ENCODE data around the gene ERP44. TPM values are rescaled to one million over a fixed set of nuclear protein-coding genes. Genes with fewer than 3 reads are reported as not detected.

ERP44 gene
- total RNA-seq, 1 donor from 2014 or later: 21.5 TPM

DNA sequence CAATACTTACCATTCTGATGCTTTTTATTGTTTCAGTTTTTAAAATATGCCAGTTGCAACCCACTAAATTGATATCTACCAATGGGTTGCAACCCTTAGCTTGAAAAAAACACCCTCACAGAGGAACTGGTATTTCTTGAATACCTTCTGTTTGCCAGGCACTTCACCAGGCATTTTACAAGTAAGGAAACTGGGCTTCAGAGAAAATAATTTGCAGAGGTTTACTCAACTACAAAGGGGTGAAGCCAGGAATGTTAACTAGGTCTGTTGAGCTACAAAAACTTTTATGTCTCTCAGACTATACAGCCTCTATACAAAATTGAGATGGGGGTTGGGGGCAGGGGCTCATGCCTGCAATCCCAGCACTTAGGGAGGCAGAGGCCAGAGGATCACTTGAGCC lies 127.4 kb downstream of the ERP44 start:
- H3K9me3 Mint-ChIP-seq: no peaks in the 10 kb centered on the region
- no peak overlapping the region for H3K27ac Mint-ChIP-seq

DNA sequence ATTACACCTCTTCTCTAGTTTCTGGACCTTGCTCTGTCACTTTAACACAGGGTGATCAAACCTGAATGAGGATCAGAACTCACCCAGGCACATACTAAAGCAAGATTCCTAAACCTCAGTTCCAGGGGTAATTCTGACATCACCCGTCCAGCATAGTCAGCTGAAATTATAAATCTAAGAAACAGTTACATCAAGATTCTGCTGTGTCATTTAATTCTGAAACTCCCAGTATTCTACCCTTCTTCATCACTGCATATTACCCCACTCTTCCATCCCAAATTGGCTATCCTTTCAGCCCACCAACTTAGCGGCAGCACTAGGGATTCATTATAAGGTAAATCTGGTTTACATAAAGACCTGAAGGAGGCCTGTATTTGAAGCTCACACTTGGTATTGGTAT lies 128.3 kb downstream of the ERP44 start:
- H3K27me3 Mint-ChIP-seq (ENCODE audit: low read depth): no peaks in the 10 kb centered on the region

More for the DNA sequence above, 127.4 kb downstream of the ERP44 start:
- intact Hi-C loops (cut with micrococcal nuclease): no loop called here
- peaks cover 29% of the 10 kb centered on the region for H3K36me3 Mint-ChIP-seq (ENCODE audit: low read depth)
- DNase-seq (ENCODE audit: low spot score): no peak
- no peak overlapping the region for H3K4me3 Mint-ChIP-seq (ENCODE audit: low read depth)
- H3K4me1 Mint-ChIP-seq (ENCODE audit: low read depth): no peaks in the 10 kb centered on the region
- no peaks in the 10 kb centered on the region for H3K27me3 Mint-ChIP-seq (ENCODE audit: low read depth)

DNA sequence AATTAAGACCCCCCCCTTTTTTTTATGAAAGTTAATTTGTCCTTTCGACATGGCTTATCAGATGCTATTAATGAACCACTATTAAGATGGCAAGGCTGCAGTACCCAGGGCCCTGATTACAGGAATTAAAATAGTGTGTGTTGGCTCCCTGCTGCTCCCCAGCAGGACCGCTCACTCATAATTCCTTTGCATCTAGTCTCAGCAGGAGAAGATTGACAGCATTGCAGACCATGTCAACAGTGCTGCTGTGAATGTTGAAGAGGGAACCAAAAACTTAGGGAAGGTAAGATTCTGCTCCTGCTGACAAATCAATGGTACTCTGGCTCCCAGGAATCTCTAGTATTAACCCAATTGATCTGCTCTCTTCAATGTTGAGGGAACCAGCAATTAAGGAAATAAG lies 131.3 kb downstream of the ERP44 start:
- Mint-ChIP-seq H3K4me1 (ENCODE audit: low read depth) (no peaks in the 10 kb centered on the region), H3K9me3 (no peaks in the 10 kb centered on the region), H3K27me3 (ENCODE audit: low read depth) (no peaks in the 10 kb centered on the region), H3K4me3 (ENCODE audit: low read depth) (no peak overlapping the region), H3K36me3 (ENCODE audit: low read depth) (peaks cover 31% of the 10 kb centered on the region), H3K27ac (no peak overlapping the region)
- DNase-seq (ENCODE audit: low spot score): no peak
- intact Hi-C loops (cut with micrococcal nuclease): no loop called here

More for the DNA sequence above, 128.3 kb downstream of the ERP44 start:
- Mint-ChIP-seq H3K27ac (no peak overlapping the region), H3K9me3 (no peaks in the 10 kb centered on the region), H3K4me3 (ENCODE audit: low read depth) (no peak overlapping the region), H3K4me1 (ENCODE audit: low read depth) (no peaks in the 10 kb centered on the region), H3K36me3 (ENCODE audit: low read depth) (peaks cover 29% of the 10 kb centered on the region)
- DNase-seq (ENCODE audit: low spot score): no peak
- intact Hi-C loops (cut with micrococcal nuclease): no loop called here

DNA sequence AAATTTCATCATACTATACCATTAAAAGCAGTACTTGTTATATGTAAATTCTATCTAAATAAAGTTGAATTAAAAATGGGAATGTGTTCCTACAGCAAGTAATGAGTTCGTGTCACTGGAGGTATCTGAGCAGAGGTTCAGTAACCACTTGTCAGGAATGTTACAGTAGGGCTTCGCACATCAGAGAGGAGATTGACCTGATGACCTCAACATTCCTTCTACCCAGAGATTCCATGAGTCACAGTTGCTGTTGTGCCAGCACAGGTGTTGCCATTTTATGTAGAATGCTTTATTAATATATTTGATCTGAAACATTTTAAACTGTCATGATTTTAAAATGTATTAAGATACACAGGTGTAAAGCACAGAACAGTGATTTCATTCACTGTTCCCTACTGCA lies 132.1 kb downstream of the ERP44 start:
- Mint-ChIP-seq H3K27ac (no peak overlapping the region), H3K9me3 (no peaks in the 10 kb centered on the region), H3K36me3 (ENCODE audit: low read depth) (peaks cover 31% of the 10 kb centered on the region), H3K27me3 (ENCODE audit: low read depth) (no peaks in the 10 kb centered on the region), H3K4me1 (ENCODE audit: low read depth) (no peaks in the 10 kb centered on the region), H3K4me3 (ENCODE audit: low read depth) (no peak overlapping the region)
- DNase-seq (ENCODE audit: low spot score): no peak
- intact Hi-C loops (cut with micrococcal nuclease): no loop called here

DNA sequence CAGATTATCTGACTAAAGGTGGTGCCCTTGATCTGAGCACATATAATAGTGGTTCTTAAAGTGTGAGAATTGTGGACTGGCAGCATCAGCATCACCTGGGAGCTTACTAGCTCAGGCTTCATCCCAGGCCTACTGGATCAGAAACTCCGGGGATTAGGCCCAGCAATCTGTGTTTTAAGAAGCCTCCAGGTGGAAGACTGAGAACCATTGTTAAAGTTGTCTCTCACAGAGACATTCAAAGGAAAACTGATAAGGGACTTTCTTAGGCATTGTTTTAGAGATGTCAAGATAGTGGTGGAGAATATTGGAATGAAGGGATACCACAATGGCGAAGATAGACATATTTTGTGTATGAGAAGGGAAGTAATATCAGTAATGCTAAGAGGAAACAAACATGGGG lies 132.8 kb downstream of the ERP44 start:
- no peak for DNase-seq (ENCODE audit: low spot score)
- H3K4me1 Mint-ChIP-seq (ENCODE audit: low read depth): no peaks in the 10 kb centered on the region
- intact Hi-C loops (cut with micrococcal nuclease): no loop called here
- H3K9me3 Mint-ChIP-seq: no peaks in the 10 kb centered on the region
- H3K4me3 Mint-ChIP-seq (ENCODE audit: low read depth): no peak overlapping the region
- no peak overlapping the region for H3K27ac Mint-ChIP-seq
- H3K27me3 Mint-ChIP-seq (ENCODE audit: low read depth): no peaks in the 10 kb centered on the region
- H3K36me3 Mint-ChIP-seq (ENCODE audit: low read depth): peaks cover 35% of the 10 kb centered on the region

DNA sequence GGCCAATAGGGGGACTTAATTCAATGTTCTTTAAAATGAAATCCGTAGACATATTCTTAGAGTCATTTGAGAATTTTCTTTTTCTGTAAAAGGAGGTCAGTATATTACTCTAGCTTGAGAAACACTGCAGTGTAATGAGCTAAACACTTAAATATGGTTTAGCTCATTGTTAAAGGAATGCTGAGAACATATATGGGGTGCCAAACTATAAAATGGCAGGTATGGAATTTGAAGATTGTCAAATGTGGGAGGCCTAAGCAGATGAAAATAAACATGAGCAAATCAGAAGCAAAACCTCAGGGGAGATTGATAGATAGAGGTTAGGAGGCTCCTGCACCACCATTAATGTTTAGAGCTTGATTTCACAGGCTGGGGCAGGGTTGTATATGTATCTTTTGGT lies 134.5 kb downstream of the ERP44 start:
- H3K27me3 Mint-ChIP-seq (ENCODE audit: low read depth): no peaks in the 10 kb centered on the region
- H3K4me3 Mint-ChIP-seq (ENCODE audit: low read depth): no peak overlapping the region
- no peak overlapping the region for H3K27ac Mint-ChIP-seq
- H3K9me3 Mint-ChIP-seq: no peaks in the 10 kb centered on the region
- peaks cover 33% of the 10 kb centered on the region for H3K36me3 Mint-ChIP-seq (ENCODE audit: low read depth)
- intact Hi-C loops (cut with micrococcal nuclease): no loop called here
- H3K4me1 Mint-ChIP-seq (ENCODE audit: low read depth): no peaks in the 10 kb centered on the region
- DNase-seq (ENCODE audit: low spot score): no peak

DNA sequence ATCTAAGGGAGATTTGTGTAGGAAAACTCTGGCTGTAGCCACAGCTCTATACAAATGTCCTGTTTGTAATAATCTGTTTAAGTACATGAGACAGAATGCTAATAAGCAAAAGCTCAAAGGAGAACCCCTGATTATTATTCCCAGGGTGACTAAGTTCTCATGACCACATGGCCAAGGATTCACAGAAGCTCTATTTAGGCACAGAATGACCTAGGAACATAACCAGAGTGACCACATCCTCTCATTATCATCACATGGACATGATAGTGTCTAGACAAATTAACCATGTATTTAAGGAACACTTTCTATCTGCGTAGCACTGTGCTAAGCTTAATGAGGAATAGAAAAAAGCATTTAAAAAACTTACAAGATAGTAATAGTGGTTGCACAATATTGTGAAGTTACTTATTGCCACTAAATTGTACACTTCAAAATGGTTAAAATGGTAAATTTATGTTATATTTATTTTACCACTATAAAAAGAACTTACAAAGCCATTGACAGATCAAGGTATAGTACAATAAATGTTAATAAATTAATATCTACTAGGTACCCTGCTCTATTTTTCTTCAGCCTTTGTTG lies 136.0 kb downstream of the ERP44 start:
- Mint-ChIP-seq H3K4me3 (ENCODE audit: low read depth) (no peak overlapping the region), H3K27me3 (ENCODE audit: low read depth) (no peaks in the 10 kb centered on the region), H3K27ac (no peak overlapping the region), H3K4me1 (ENCODE audit: low read depth) (no peaks in the 10 kb centered on the region), H3K36me3 (ENCODE audit: low read depth) (peaks cover 30% of the 10 kb centered on the region), H3K9me3 (no peaks in the 10 kb centered on the region)
- DNase-seq (ENCODE audit: low spot score): no peak
- intact Hi-C loops (cut with micrococcal nuclease): no loop called here

DNA sequence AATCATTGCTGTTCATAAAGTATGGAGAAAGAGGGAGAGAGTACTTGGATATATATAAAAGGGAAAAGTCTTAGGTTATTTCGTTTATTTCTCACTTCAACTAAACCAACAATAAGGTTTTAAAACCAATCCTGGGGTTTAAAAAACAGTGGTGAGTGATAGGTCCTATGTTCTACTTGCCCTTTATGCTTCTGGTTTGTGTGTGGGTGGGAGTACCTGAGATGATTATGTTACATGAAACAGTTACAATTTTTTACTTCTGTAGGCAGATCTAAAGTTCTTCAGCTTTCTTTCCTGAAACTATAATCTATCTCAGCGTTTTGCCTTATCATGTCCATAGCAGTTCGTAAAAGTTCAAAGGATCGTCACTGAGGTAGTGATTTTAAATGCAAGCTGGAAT lies 143.2 kb downstream of the ERP44 start:
- Mint-ChIP-seq H3K4me1 (ENCODE audit: low read depth) (peaks cover 12% of the 10 kb centered on the region), H3K27ac (no peak overlapping the region), H3K27me3 (ENCODE audit: low read depth) (no peaks in the 10 kb centered on the region), H3K9me3 (peaks cover 4% of the 10 kb centered on the region), H3K36me3 (ENCODE audit: low read depth) (peaks cover 35% of the 10 kb centered on the region), H3K4me3 (ENCODE audit: low read depth) (no peak overlapping the region)
- DNase-seq (ENCODE audit: low spot score): no peak
- intact Hi-C loops (cut with micrococcal nuclease): loop anchor here (5.0 kb wide), 2 partner anchors 88 to 133 kb away; partner anchors contain the start of gene NR4A3

DNA sequence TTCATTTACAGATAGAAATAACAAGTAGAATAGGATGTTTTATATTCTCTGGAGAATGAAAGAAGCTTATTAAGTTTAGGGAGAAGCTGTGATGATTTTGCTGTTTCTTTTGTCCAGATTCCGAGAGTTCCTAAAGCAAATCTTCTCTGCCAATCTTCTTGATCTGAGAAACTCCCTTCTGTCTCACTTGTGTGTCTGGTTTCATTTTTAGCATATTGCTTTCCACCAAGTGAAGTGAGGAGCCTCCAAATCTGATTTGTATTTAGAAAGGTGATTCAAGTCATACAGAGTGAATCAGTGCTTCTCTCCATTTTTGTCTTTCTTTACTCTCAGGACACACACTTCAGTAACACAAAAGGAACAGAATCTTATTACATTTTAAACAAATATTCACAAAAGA lies 144.0 kb downstream of the ERP44 start:
- H3K4me1 Mint-ChIP-seq (ENCODE audit: low read depth): peaks cover 12% of the 10 kb centered on the region
- H3K27me3 Mint-ChIP-seq (ENCODE audit: low read depth): no peaks in the 10 kb centered on the region
- intact Hi-C loops (cut with micrococcal nuclease): loop anchor here (5.0 kb wide), 2 partner anchors 88 to 133 kb away; partner anchors contain the start of gene NR4A3
- H3K27ac Mint-ChIP-seq: no peak overlapping the region
- peaks cover 37% of the 10 kb centered on the region for H3K36me3 Mint-ChIP-seq (ENCODE audit: low read depth)
- H3K4me3 Mint-ChIP-seq (ENCODE audit: low read depth): no peak overlapping the region
- H3K9me3 Mint-ChIP-seq: peaks cover 4% of the 10 kb centered on the region
- no peak for DNase-seq (ENCODE audit: low spot score)

DNA sequence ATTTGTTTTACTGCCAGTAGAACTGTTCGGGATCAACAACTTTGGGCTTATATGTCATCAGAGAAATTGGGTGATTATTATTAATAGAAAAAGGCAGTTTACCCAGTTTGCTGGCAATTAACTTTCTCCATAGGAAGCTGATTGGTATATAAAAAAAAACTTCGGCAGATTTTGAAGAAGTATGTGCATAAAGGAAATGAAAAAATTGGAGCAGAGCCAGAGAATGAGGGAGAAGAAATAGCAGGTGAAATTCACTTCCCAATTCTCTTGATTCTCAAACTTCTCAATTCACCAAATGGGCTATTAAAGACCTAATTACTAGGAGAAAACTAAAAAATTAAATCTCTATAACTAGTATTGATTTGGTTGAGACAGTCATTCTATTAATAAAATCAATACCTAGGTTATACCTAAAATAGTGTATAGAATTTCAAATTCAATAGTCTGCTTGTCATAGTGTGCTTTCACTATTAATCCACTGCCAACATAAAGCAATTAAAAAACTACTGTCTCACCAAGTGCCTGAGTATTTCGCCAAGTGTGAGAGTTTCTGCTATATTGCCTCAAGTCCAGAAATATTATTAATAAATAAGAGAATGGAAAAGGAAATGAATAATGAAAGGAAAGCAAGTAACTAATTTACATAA lies 144.8 kb downstream of the ERP44 start:
- intact Hi-C loops (cut with micrococcal nuclease): no loop called here
- no peak for DNase-seq (ENCODE audit: low spot score)
- Mint-ChIP-seq H3K27ac (no peak overlapping the region), H3K9me3 (peaks cover 4% of the 10 kb centered on the region), H3K36me3 (ENCODE audit: low read depth) (peaks cover 36% of the 10 kb centered on the region), H3K4me1 (ENCODE audit: low read depth) (peaks cover 12% of the 10 kb centered on the region), H3K27me3 (ENCODE audit: low read depth) (no peaks in the 10 kb centered on the region), H3K4me3 (ENCODE audit: low read depth) (no peak overlapping the region)

DNA sequence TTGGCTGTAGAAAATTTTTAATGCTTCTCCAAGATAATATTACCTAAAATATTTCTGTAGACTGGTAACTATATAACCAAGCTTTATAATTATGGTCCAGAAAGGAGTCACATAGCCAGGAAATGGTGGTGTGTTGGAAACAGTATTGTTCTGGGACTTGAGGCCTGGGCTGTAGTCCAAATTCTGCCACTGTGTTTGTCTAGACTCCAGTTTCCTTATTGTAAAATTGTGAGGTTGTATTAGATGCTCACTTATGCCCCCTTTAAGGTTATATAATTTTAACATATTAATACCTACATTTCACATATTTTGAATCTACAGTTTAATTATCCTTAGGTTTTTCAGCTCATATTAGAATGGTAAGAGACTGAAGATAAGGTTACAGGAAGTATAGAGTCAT lies 149.9 kb downstream of the ERP44 start:
- H3K4me1 Mint-ChIP-seq (ENCODE audit: low read depth): peaks cover 4% of the 10 kb centered on the region
- intact Hi-C loops (cut with micrococcal nuclease): no loop called here
- H3K27me3 Mint-ChIP-seq (ENCODE audit: low read depth): no peaks in the 10 kb centered on the region
- peaks cover 26% of the 10 kb centered on the region for H3K36me3 Mint-ChIP-seq (ENCODE audit: low read depth)
- H3K4me3 Mint-ChIP-seq (ENCODE audit: low read depth): no peak overlapping the region
- peaks cover 4% of the 10 kb centered on the region for H3K9me3 Mint-ChIP-seq
- no peak overlapping the region for H3K27ac Mint-ChIP-seq
- no peak for DNase-seq (ENCODE audit: low spot score)

DNA sequence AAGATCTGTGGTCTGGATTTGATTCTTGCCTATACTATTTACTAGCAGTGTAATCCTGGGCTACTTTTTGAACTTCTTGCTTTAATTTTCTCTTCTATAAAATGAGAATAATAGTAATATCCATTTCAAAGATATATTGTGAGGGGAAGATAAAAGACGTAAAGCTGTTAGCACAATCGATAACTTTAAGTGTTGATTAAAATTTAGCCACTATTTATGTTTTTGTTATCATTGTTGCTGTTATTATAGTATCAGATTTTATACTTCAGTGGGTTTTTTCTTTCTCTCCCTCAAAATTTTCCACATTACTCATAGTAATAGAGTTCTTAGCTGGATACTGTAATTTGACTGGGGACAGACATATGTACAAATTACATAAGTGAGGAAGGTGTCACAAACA lies 150.3 kb downstream of the ERP44 start:
- intact Hi-C loops (cut with micrococcal nuclease): no loop called here
- Mint-ChIP-seq H3K4me1 (ENCODE audit: low read depth) (peaks cover 4% of the 10 kb centered on the region), H3K36me3 (ENCODE audit: low read depth) (peaks cover 29% of the 10 kb centered on the region), H3K9me3 (peaks cover 4% of the 10 kb centered on the region), H3K4me3 (ENCODE audit: low read depth) (no peak overlapping the region), H3K27ac (no peak overlapping the region), H3K27me3 (ENCODE audit: low read depth) (no peaks in the 10 kb centered on the region)
- no peak for DNase-seq (ENCODE audit: low spot score)

DNA sequence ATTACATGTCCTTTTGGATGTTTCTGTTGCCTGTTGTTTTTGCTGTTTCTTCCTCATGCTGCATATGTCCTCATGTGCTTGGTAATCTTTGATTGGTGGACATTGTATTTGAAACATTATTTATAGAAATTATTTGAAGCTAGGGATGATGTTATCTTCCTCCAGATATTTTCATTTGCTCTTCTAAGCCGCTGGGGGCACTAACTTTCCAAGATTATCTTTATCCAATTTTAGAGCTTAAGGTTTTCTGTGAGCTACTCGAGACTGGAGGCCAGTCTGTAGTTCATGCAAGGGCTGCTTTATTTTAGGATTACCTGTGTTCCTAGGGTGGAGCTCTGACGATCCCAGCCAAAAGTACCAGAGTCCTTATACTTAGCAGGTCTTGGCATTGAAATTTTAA lies 151.4 kb downstream of the ERP44 start:
- Mint-ChIP-seq H3K4me3 (ENCODE audit: low read depth) (no peak overlapping the region), H3K27ac (no peak overlapping the region), H3K9me3 (peaks cover 4% of the 10 kb centered on the region), H3K4me1 (ENCODE audit: low read depth) (peaks cover 4% of the 10 kb centered on the region), H3K27me3 (ENCODE audit: low read depth) (no peaks in the 10 kb centered on the region), H3K36me3 (ENCODE audit: low read depth) (peaks cover 23% of the 10 kb centered on the region)
- intact Hi-C loops (cut with micrococcal nuclease): no loop called here
- DNase-seq (ENCODE audit: low spot score): no peak
